H9 (cell line): ENCODE data around the gene SNUPN. TPM values are rescaled to one million over a fixed set of nuclear protein-coding genes. Genes with fewer than 3 reads are reported as not detected.

Experiments used
- DNase-seq: peaks from one replicate; pipeline ENCODE4 v3.0.0-alpha.2; 2017
- H2AFZ ChIP-seq: one replicate; pipeline ENCODE4 v1.6.1; 2013; ENCODE audit warnings: mild to moderate bottlenecking, low read length, control low read depth, moderate library complexity
- H2AK5ac ChIP-seq: 2 replicates; pipeline ENCODE4 v1.6.1; 2013; ENCODE audit warnings: low read length, control low read depth, mixed read lengths; ENCODE audit not compliant: insufficient read length
- H2BK120ac ChIP-seq: one replicate; pipeline ENCODE4 v1.6.1; 2013; ENCODE audit warnings: low read depth, mild to moderate bottlenecking, low read length, control low read depth, inconsistent platforms; ENCODE audit not compliant: poor library complexity, severe bottlenecking
- H2BK12ac ChIP-seq: 2 replicates; pipeline ENCODE4 v1.6.1; 2013; ENCODE audit warnings: low read length, control low read depth, mixed read lengths, low read depth; ENCODE audit not compliant: insufficient read length
- H2BK15ac ChIP-seq: 2 replicates; pipeline ENCODE4 v1.6.1; 2013; ENCODE audit warnings: low read depth, low read length, control low read depth
- H2BK20ac ChIP-seq: one replicate; pipeline ENCODE4 v1.6.1; 2013; ENCODE audit warnings: low read depth, mild to moderate bottlenecking, low read length, control low read depth, inconsistent platforms; ENCODE audit not compliant: poor library complexity, severe bottlenecking
- H2BK5ac ChIP-seq: 2 replicates; pipeline ENCODE4 v1.6.1; 2013; ENCODE audit warnings: low read length, control low read depth, mixed read lengths; ENCODE audit not compliant: insufficient read length
- H3K14ac ChIP-seq: 2 replicates; pipeline ENCODE4 v1.6.1; 2013; ENCODE audit warnings: low read length, control low read depth; ENCODE audit not compliant: insufficient read depth
- H3K18ac ChIP-seq: 2 replicates; pipeline ENCODE4 v1.6.1; 2013; ENCODE audit warnings: low read depth, mild to moderate bottlenecking, mixed read lengths, low read length, control low read depth; ENCODE audit not compliant: insufficient read length
- H3K23ac ChIP-seq: 2 replicates; pipeline ENCODE4 v1.6.1; 2013; ENCODE audit warnings: low read length, control low read depth, mixed read lengths, low read depth; ENCODE audit not compliant: insufficient read length
- H3K23me2 ChIP-seq: 2 replicates; pipeline ENCODE4 v1.6.1; 2013; ENCODE audit warnings: low read depth, mild to moderate bottlenecking, mixed read lengths, low read length, control low read depth; ENCODE audit not compliant: insufficient read length, poor library complexity, severe bottlenecking
- H3K27ac ChIP-seq: 2 replicates; pipeline ENCODE4 v1.5.1; 2013; ENCODE audit warnings: low read length, control low read depth, mixed read lengths, low read depth; ENCODE audit not compliant: insufficient read length
- H3K27me3 ChIP-seq: 2 replicates; pipeline ENCODE4 v1.6.1; 2013; ENCODE audit warnings: low read length, control low read depth, inconsistent platforms; ENCODE audit not compliant: insufficient read depth
- H3K4ac ChIP-seq: 2 replicates; pipeline ENCODE4 v1.6.1; 2013; ENCODE audit warnings: low read depth, mild to moderate bottlenecking, control low read depth, inconsistent platforms, low read length, moderate library complexity
- H3K4me1 ChIP-seq: 2 replicates; pipeline ENCODE4 v1.6.1; 2013; ENCODE audit warnings: low read length, control low read depth, inconsistent platforms; ENCODE audit not compliant: insufficient read depth
- H3K4me2 ChIP-seq: 2 replicates; pipeline ENCODE4 v1.6.1; 2013; ENCODE audit warnings: low read length, control low read depth, mixed read lengths; ENCODE audit not compliant: insufficient read length, insufficient read depth
- H3K56ac ChIP-seq: 2 replicates; pipeline ENCODE4 v1.6.1; 2013; ENCODE audit warnings: low read depth, mild to moderate bottlenecking, mixed read lengths, low read length, control low read depth; ENCODE audit not compliant: insufficient read length
- H3K79me1 ChIP-seq: 2 replicates; pipeline ENCODE4 v1.6.1; 2013; ENCODE audit warnings: low read depth, mild to moderate bottlenecking, moderate library complexity, low read length, control low read depth, inconsistent platforms; ENCODE audit not compliant: insufficient read depth, poor library complexity, severe bottlenecking
- H3K79me2 ChIP-seq: 2 replicates; pipeline ENCODE4 v1.6.1; 2013; ENCODE audit warnings: low read length, control low read depth, inconsistent platforms; ENCODE audit not compliant: insufficient read depth
- H3K9ac ChIP-seq: 2 replicates; pipeline ENCODE4 v1.6.1; 2013; ENCODE audit warnings: low read length, control low read depth, mixed read lengths; ENCODE audit not compliant: insufficient read length; ENCODE audit errors: extremely low read depth
- H3K9me3 ChIP-seq: one replicate; pipeline ENCODE4 v1.6.1; 2013; ENCODE audit warnings: low read depth, low read length, inconsistent platforms; ENCODE audit not compliant: control insufficient read depth
- H3T11ph ChIP-seq: one replicate; pipeline ENCODE4 v1.6.1; 2013; ENCODE audit warnings: mild to moderate bottlenecking, low read length, control low read depth, inconsistent platforms
- H4K20me1 ChIP-seq: one replicate; pipeline ENCODE4 v1.6.1; 2013; ENCODE audit not compliant: control insufficient read depth, insufficient read length, insufficient read depth
- H4K5ac ChIP-seq: 2 replicates; pipeline ENCODE4 v1.6.1; 2013; ENCODE audit warnings: low read depth, mild to moderate bottlenecking, mixed read lengths, low read length, control low read depth; ENCODE audit not compliant: insufficient read length
- H4K8ac ChIP-seq: replicated peaks from 2 replicates; pipeline ENCODE4 v1.6.1; 2013; ENCODE audit warnings: low read length, control low read depth, mixed read lengths, low read depth; ENCODE audit not compliant: insufficient read length
- H4K91ac ChIP-seq: 2 replicates; pipeline ENCODE4 v1.6.1; 2013; ENCODE audit warnings: low read depth, mild to moderate bottlenecking, moderate library complexity, mixed read lengths, low read length, control low read depth; ENCODE audit not compliant: insufficient read length
- H3K27ac Mint-ChIP-seq, 3 experiments: 2 replicates in 2 of 3; 3 replicates in 1 of 3; pipeline ENCODE4 v1.8.0; 2020 to 2021; ENCODE audit warnings: mixed read lengths in 3 of 3, mild to moderate bottlenecking in 1 of 3, moderate library complexity in 1 of 3
- H3K27me3 Mint-ChIP-seq: 2 replicates; pipeline ENCODE4 v1.8.0; 2021; ENCODE audit warnings: low read depth, mild to moderate bottlenecking, moderate library complexity, mixed read lengths
- H3K36me3 Mint-ChIP-seq, 3 experiments: 2 replicates in 2 of 3; 3 replicates in 1 of 3; pipeline ENCODE4 v1.8.0; 2020 to 2021; ENCODE audit warnings: low read depth in 3 of 3, mixed read lengths in 3 of 3; ENCODE audit not compliant: insufficient read depth in 1 of 3
- H3K4me1 Mint-ChIP-seq, 2 experiments: 2 replicates each; pipeline ENCODE4 v1.8.0; 2020; ENCODE audit warnings: mixed read lengths in 2 of 2
- H3K4me3 Mint-ChIP-seq, 2 experiments: 2 replicates in 1 of 2; 3 replicates in 1 of 2; pipeline ENCODE4 v1.8.0; 2020 to 2021; ENCODE audit warnings: mild to moderate bottlenecking in 2 of 2, mixed read lengths in 2 of 2, moderate library complexity in 1 of 2
- H3K9me3 Mint-ChIP-seq, 2 experiments: 2 replicates in 1 of 2; 3 replicates in 1 of 2; pipeline ENCODE4 v1.8.0; 2020; ENCODE audit warnings: mild to moderate bottlenecking in 2 of 2, mixed read lengths in 2 of 2, moderate library complexity in 1 of 2
- total RNA-seq: library from RNA; stranded (reverse); gene quantifications from 2 replicates; pipeline ENCODE4 v1.2.1, GENCODE V29; 2021
- TF ChIP-seq, protein P1 (sequence below): fragments of 200-600 bp; sonication (generic); conservative IDR thresholded peaks from 3 replicates; pipeline ENCODE4 v1.8.0; 2021; ENCODE audit warnings: antibody characterized with exemption, mild to moderate bottlenecking

The SNUPN gene
- total RNA-seq, 1 experiment from 2014 or later: 32.7 TPM

DNA sequence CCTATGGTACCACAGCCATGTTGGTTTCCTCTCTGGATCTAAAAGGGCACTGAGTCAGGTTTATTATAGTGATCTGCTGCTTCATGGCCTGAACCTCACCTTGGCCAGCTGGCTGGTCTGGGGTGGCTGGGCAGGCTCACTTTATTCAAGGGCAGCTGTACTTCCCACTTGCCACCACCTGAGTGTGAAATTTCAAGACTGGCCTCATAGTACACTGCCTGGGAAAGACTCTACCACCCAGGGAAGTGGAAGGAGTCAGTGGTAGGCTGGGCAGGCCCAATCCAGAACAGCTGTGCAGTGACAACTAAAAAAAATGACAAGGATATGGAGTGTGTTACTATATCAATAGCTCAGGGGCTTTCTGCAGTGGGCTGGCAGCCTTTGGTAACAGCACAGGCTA, 8.8 kb downstream of the SNUPN start:
- H4K20me1 ChIP-seq: no peaks in the 10 kb centered on the region
- Mint-ChIP-seq H3K27ac (no peak overlapping the region), H3K4me1 (no peaks in the 10 kb centered on the region), H3K27me3 (no peaks in the 10 kb centered on the region), H3K4me3 (no peak overlapping the region), H3K36me3 (peaks cover 31 to 70% (median 69%) of the 10 kb centered on the region in 3 experiments), H3K9me3 (no peaks in the 10 kb centered on the region)
- H3T11ph ChIP-seq: no peak overlapping the region
- H3K27ac ChIP-seq: no peak overlapping the region
- H3K4ac ChIP-seq: no peak overlapping the region
- H3K79me1 ChIP-seq: no peaks in the 10 kb centered on the region
- no peaks in the 10 kb centered on the region for H3K9me3 ChIP-seq
- H3K23ac ChIP-seq: no peak overlapping the region
- H2BK15ac ChIP-seq: no peak overlapping the region
- no peak overlapping the region for H2BK120ac ChIP-seq
- H2AK5ac ChIP-seq: no peak overlapping the region
- peaks cover 2% of the 10 kb centered on the region; the same call in 1 of the 2 replicates for H3K27me3 ChIP-seq
- no peak overlapping the region for H2BK20ac ChIP-seq
- H3K79me2 ChIP-seq: no peaks in the 10 kb centered on the region
- H3K18ac ChIP-seq: no peak overlapping the region
- H3K4me2 ChIP-seq: no peak overlapping the region
- no peak overlapping the region for H4K91ac ChIP-seq
- no peak for DNase-seq
- H3K56ac ChIP-seq: no peak overlapping the region
- no peak overlapping the region for H2BK5ac ChIP-seq
- no peaks in the 10 kb centered on the region for H3K4me1 ChIP-seq
- TF ChIP-seq, protein P1, sequence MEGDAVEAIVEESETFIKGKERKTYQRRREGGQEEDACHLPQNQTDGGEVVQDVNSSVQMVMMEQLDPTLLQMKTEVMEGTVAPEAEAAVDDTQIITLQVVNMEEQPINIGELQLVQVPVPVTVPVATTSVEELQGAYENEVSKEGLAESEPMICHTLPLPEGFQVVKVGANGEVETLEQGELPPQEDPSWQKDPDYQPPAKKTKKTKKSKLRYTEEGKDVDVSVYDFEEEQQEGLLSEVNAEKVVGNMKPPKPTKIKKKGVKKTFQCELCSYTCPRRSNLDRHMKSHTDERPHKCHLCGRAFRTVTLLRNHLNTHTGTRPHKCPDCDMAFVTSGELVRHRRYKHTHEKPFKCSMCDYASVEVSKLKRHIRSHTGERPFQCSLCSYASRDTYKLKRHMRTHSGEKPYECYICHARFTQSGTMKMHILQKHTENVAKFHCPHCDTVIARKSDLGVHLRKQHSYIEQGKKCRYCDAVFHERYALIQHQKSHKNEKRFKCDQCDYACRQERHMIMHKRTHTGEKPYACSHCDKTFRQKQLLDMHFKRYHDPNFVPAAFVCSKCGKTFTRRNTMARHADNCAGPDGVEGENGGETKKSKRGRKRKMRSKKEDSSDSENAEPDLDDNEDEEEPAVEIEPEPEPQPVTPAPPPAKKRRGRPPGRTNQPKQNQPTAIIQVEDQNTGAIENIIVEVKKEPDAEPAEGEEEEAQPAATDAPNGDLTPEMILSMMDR: no peak
- H3K14ac ChIP-seq: no peak overlapping the region
- no peaks in the 10 kb centered on the region for H3K23me2 ChIP-seq
- no peak overlapping the region for H2BK12ac ChIP-seq
- no peak overlapping the region for H4K8ac ChIP-seq
- no peak overlapping the region for H3K9ac ChIP-seq
- H4K5ac ChIP-seq: no peak overlapping the region
- no peak overlapping the region for H2AFZ ChIP-seq
